Activated naive CD4-positive, alpha-beta T cell treated with anti-CD3 and anti-CD28 coated beads for 36 hours (primary cell): Measurements from ENCODE around the gene HS6ST3. TPM values are rescaled to one million over a fixed set of nuclear protein-coding genes. Genes with fewer than 3 reads are reported as not detected.

Experiments
- CTCF ChIA-PET: fragments of 350-600 bp; sonication (Branson Sonifier 250); formaldehyde crosslinking; loops from one replicate; lab custom pipeline; 2021; ENCODE audit warnings: antibody characterized with exemption; lab: Charles Lee
- DNase-seq: peaks from one replicate; pipeline ENCODE4 v3.0.0-alpha.2; 2020
- H3K27ac Mint-ChIP-seq: one replicate; pipeline ENCODE4 v1.8.0; 2021; ENCODE audit warnings: mild to moderate bottlenecking, mixed read lengths
- H3K27me3 Mint-ChIP-seq: one replicate; pipeline ENCODE4 v1.8.0; 2021; ENCODE audit warnings: low read depth, mixed read lengths
- H3K36me3 Mint-ChIP-seq: one replicate; pipeline ENCODE4 v1.8.0; 2021; ENCODE audit warnings: low read depth, mixed read lengths
- H3K4me1 Mint-ChIP-seq: one replicate; pipeline ENCODE4 v1.8.0; 2021; ENCODE audit warnings: low read depth, mixed read lengths
- H3K4me3 Mint-ChIP-seq: one replicate; pipeline ENCODE4 v1.8.0; 2021; ENCODE audit warnings: mild to moderate bottlenecking, moderate library complexity, mixed read lengths
- H3K9me3 Mint-ChIP-seq: one replicate; pipeline ENCODE4 v1.8.0; 2021; ENCODE audit warnings: mixed read lengths
- intact Hi-C: fragments of 100-400 bp; cut with micrococcal nuclease; formaldehyde crosslinking; loops from one replicate; pipeline ENCODE4 v1.15.1; 2023
- total RNA-seq, 2 experiments: library from RNA; stranded (reverse); gene quantifications; one replicate each; pipeline ENCODE4 v1.2.3, GENCODE V29; 2021

HS6ST3 gene
- total RNA-seq, 2 experiments from 2014 or later, result not detected

DNA sequence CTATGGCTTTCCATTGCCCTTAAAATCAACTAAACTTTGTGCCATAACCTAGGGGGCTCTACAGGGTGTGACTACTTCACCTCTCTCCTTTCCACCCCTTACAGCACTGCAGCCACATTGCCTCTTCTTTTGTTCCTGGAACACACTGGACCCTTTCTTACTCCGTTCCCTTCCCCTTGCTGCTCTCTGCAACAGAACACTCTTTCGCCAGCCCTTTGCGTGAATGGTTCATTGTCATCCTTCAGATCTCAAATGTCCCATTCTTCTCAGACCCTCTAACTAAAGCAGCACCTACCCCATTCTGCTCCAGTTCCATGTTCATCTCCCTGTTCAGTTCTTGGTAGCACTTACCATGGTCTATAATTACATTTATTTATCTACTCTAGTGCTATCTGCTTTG, 696.1 kb downstream of the HS6ST3 start:
- intact Hi-C loops, result no loop called here
- peaks cover 7% of the 10 kb centered on the region for H3K9me3 Mint-ChIP-seq
- no peak overlapping the region for H3K27ac Mint-ChIP-seq
- DNase-seq, result no peak
- no peak overlapping the region for H3K4me3 Mint-ChIP-seq
- no peaks in the 10 kb centered on the region for H3K4me1 Mint-ChIP-seq
- H3K36me3 Mint-ChIP-seq, result no peaks in the 10 kb centered on the region
- no peaks in the 10 kb centered on the region for H3K27me3 Mint-ChIP-seq
- CTCF ChIA-PET, result no interaction called here

DNA sequence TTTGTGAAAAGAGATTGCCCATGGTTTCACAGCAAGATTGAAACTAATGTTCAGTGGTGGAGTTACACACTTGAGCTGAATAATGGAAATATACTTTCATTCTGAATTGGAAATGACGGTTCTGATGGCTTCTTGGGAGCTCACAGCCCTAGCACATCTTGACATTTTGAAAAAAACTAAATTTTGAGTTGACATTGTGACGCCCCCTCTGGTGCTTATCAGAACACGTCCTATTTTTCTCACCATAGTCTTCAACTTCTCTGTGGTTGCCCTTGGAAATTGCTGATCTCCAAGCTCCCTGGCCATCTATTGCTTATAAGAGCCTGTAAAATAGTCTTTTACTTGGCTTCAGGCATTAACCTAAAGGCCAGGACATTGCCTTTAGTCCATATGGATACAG, 702.3 kb downstream of the HS6ST3 start:
- no peaks in the 10 kb centered on the region for H3K36me3 Mint-ChIP-seq
- H3K27me3 Mint-ChIP-seq, result no peaks in the 10 kb centered on the region
- H3K27ac Mint-ChIP-seq, result no peak overlapping the region
- no peak for DNase-seq
- no peaks in the 10 kb centered on the region for H3K4me1 Mint-ChIP-seq
- CTCF ChIA-PET, result no interaction called here
- peaks cover 4% of the 10 kb centered on the region for H3K9me3 Mint-ChIP-seq
- no peak overlapping the region for H3K4me3 Mint-ChIP-seq
- intact Hi-C loops, result no loop called here

DNA sequence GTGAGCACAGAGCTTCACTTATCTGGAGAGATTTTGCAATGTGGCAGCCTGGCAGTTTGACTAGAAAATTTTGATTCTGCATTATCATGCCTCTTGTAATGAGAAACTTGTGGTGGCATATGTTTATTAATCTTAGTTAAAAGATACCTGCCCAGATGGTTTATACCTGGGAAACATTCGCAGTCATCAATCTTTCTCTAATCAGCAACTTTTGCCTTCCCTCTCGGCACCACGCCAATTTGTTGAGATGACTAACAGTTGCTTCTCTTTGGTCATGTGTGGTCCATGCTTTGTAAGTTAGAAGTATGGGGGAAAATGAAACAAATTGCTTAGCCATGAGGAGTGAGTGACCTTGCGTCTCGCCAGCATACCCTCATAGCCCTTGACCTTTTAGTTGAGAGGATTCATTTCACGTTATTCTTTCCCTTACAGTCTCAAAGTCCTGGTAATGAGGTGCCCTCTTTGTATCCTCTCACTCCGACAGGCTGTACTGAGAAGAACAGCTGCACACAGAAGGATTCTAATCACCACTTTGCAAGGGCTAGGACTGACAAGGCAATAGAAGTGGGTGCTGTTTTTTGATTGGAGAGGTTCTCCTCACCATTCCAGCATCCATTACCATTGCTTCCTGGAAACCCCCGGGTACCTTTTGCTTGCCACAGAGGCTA, 703.0 kb downstream of the HS6ST3 start:
- DNase-seq, result no peak
- no peaks in the 10 kb centered on the region for H3K36me3 Mint-ChIP-seq
- CTCF ChIA-PET, result no interaction called here
- H3K4me1 Mint-ChIP-seq, result no peaks in the 10 kb centered on the region
- H3K4me3 Mint-ChIP-seq, result no peak overlapping the region
- no peaks in the 10 kb centered on the region for H3K27me3 Mint-ChIP-seq
- H3K27ac Mint-ChIP-seq, result no peak overlapping the region
- intact Hi-C loops, result no loop called here
- H3K9me3 Mint-ChIP-seq, result peaks cover 3% of the 10 kb centered on the region

DNA sequence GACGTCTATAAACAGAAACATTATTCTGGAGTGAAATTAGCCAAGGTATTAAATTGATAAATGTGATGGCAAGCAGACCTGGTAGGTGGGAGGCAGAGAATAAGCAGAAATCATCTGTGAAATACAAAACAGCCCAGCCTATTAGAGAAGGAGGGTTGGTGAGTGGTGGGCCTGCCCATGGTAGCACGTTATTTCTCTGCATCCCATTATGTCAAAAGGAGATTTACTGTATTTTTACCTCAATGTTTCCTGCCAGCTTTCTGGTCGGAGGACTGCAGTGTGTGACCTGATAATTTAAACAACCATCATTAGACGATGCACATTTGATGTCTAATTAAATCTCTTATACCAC, 703.5 kb downstream of the HS6ST3 start:
- CTCF ChIA-PET, result no interaction called here
- no peak overlapping the region for H3K4me3 Mint-ChIP-seq
- H3K9me3 Mint-ChIP-seq, result no peaks in the 10 kb centered on the region
- intact Hi-C loops, result no loop called here
- no peak overlapping the region for H3K27ac Mint-ChIP-seq
- no peaks in the 10 kb centered on the region for H3K36me3 Mint-ChIP-seq
- DNase-seq, result no peak
- H3K4me1 Mint-ChIP-seq, result no peaks in the 10 kb centered on the region
- no peaks in the 10 kb centered on the region for H3K27me3 Mint-ChIP-seq

DNA sequence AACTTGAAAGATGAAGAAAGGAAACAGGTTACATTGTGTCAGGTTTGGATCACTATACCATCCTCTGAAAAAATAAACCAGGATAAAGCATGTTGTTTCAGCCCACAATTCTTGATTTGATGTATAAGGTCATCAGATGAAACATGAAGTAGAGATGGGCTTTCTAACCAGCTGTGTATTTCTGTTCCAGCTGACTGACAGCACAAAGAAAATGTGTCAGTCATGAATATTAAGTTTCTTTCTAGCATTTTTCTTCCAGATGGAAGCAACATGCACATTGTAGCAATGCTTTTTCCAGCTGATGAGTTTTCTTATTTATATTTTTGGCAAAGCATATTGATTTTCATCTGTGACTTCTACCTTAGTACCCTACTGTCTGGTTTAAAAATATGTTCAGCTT, 704.8 kb downstream of the HS6ST3 start:
- no peaks in the 10 kb centered on the region for H3K4me1 Mint-ChIP-seq
- H3K27me3 Mint-ChIP-seq, result no peaks in the 10 kb centered on the region
- CTCF ChIA-PET, result interaction anchor here (0.7 to 1.0 kb wide), 2 partner anchors 11 to 17 kb away, joined by 3 read pairs; no protein-coding TSS in a partner anchor
- H3K9me3 Mint-ChIP-seq, result no peaks in the 10 kb centered on the region
- no peak overlapping the region for H3K4me3 Mint-ChIP-seq
- no peaks in the 10 kb centered on the region for H3K36me3 Mint-ChIP-seq
- intact Hi-C loops, result no loop called here
- no peak overlapping the region for H3K27ac Mint-ChIP-seq
- no peak for DNase-seq

DNA sequence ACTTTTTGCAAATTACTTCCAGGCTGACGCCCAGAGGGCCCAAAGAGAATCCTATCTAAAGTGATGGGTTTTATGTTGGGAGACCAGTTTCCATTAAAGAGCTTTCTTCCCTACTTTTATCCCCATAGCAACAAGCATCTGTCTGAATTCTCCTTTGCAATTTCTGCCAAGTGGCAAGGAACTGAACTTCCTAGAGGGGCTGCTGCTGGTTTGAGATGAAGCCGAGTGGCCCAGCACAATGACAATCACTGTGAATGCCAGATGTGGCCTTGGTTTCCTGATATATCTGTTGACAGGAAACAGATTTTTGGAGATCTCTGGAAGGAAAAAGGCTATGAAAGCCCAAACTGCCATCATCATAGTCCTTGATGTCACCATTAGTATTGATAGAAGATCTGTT, 705.8 kb downstream of the HS6ST3 start:
- no peaks in the 10 kb centered on the region for H3K36me3 Mint-ChIP-seq

DNA sequence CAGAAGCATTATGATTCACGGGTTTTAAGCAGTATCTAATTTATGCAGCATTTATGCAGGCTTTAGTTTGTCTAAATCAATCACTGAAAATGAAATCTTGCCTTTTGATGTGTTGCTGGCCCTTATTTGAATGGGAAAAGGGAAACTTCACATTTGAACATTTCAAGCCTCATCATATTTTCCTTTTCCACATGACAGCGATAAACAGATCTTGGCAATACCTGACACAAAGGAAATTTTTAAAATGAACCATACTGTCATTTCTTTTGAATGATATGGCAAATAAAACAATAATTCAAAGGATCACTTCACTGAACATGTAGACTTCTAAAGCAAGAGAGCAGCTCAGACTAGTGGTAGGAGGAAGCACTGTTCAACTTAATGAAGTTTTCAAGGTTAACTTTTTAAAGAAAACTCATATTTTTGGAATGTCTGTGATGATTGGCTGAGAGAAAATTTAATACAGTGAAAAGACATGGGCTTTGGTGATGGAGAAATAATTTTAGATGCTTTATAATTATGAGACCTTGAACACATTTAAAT, 706.3 kb downstream of the HS6ST3 start:
- Mint-ChIP-seq H3K36me3 (no peaks in the 10 kb centered on the region), H3K27me3 (no peaks in the 10 kb centered on the region), H3K4me3 (no peak overlapping the region), H3K4me1 (no peaks in the 10 kb centered on the region), H3K27ac (no peak overlapping the region), H3K9me3 (no peaks in the 10 kb centered on the region)
- CTCF ChIA-PET, result no interaction called here
- no peak for DNase-seq
- intact Hi-C loops, result no loop called here

More for the DNA sequence above, 705.8 kb downstream of the HS6ST3 start:
- H3K27me3 Mint-ChIP-seq, result no peaks in the 10 kb centered on the region
- intact Hi-C loops, result no loop called here
- no peaks in the 10 kb centered on the region for H3K9me3 Mint-ChIP-seq
- no peak overlapping the region for H3K27ac Mint-ChIP-seq
- H3K4me1 Mint-ChIP-seq, result no peaks in the 10 kb centered on the region
- no peak for DNase-seq
- CTCF ChIA-PET, result no interaction called here
- H3K4me3 Mint-ChIP-seq, result no peak overlapping the region

DNA sequence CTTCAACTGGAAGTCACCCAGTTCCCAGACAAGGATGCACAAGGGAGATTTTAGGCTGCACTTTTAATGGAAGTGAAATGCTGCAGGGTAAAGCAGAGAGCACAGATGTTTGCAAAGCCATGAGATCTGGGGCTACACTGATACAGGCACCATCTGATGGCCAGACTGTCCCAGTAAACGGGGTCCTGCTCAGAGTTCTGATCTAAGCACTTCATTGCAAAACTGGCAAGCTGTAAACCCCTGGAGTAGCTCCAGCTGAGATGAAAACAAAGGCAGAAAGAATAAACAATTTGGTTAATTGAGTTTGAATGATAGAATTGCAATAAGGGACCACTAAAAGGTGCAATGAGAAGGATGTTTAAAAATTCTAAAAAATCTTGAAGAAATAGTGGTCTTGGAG, 707.2 kb downstream of the HS6ST3 start:
- Mint-ChIP-seq H3K9me3 (no peaks in the 10 kb centered on the region), H3K27ac (no peak overlapping the region), H3K36me3 (no peaks in the 10 kb centered on the region), H3K4me3 (no peak overlapping the region), H3K4me1 (no peaks in the 10 kb centered on the region), H3K27me3 (no peaks in the 10 kb centered on the region)
- DNase-seq, result no peak
- CTCF ChIA-PET, result no interaction called here
- intact Hi-C loops, result no loop called here

DNA sequence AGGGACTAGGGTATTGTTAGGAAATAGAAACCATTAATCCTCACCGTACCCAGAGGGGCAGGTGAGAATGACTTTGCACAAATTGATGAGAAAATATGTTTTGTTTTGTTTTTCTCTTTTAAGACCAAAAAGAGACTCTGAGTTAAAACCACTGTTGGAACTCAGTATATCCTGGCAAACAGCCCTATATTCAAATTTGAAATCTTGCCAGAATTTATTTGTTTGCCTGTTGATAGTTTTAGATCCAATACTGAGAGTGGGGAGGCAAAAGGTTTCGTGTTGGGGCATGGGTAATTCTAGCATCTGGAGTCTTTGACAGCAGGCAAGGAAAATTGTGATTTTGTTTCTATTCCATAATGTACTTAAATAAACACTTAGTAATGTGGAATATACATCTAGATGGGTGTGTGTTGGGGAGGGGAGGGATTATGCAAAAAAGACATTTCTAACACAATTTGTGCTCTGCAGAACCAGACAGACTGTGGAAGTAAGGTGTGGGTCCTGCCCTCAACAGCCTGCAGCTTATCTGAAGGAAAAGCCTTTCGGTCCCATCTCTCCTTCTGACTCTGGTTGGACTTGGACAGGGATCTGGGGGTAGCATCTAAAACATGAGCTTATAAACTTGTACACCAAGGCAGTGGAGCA, 713.7 kb downstream of the HS6ST3 start:
- H3K4me3 Mint-ChIP-seq, result no peak overlapping the region
- H3K36me3 Mint-ChIP-seq, result no peaks in the 10 kb centered on the region
- H3K27ac Mint-ChIP-seq, result no peak overlapping the region
- intact Hi-C loops, result no loop called here
- no peak for DNase-seq
- H3K4me1 Mint-ChIP-seq, result no peaks in the 10 kb centered on the region
- CTCF ChIA-PET, result interaction anchor here (0.7 to 1.5 kb wide), 2 partner anchors 123 to 154 kb away, joined by 3 to 4 read pairs; no protein-coding TSS in a partner anchor
- no peaks in the 10 kb centered on the region for H3K9me3 Mint-ChIP-seq
- no peaks in the 10 kb centered on the region for H3K27me3 Mint-ChIP-seq

DNA sequence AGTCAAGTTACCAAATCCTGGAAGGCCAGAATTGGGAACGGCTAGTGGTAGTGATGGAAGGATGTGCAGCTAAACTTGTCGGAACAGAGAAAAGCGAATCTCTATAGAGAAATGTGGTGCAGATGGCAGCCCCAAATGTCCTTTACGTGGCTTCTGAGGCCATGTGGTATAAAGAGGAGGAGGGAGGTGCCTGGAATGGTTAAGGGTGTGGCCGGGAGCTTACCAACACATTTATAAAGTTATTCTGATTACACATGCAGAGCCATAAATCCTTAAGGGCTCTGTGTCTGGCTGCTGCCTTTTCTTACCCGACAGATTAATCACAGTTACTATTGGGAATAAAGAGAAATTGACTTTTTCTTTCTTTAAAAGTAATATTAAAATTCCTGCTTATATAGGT, 714.3 kb downstream of the HS6ST3 start:
- CTCF ChIA-PET, result interaction anchor here (0.6 to 1.5 kb wide), 3 partner anchors 122 to 164 kb away, joined by 3 to 4 read pairs (median 3); no protein-coding TSS in a partner anchor
- H3K9me3 Mint-ChIP-seq, result no peaks in the 10 kb centered on the region

DNA sequence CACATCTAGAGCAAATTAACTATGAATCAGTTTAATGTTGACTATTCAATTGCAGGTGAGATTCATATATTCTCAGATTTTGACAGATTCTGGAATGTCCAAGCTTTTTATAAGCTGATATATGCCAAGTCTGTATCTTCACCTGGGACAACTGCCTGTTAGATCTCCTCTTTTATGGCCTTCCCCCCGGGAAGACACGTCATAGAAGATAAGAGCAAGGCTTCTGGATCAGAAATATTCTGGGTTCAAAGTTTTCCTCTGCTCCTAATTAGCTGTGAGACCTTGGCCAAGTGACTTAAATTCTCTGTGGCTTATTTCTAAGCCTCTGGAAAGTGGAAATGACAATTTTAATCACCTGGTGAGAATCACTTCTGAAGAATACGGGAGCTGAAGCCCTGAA, 716.8 kb downstream of the HS6ST3 start:
- CTCF ChIA-PET, result no interaction called here
- H3K9me3 Mint-ChIP-seq, result no peaks in the 10 kb centered on the region
- no peaks in the 10 kb centered on the region for H3K27me3 Mint-ChIP-seq
- no peaks in the 10 kb centered on the region for H3K36me3 Mint-ChIP-seq
- H3K27ac Mint-ChIP-seq, result no peak overlapping the region
- H3K4me1 Mint-ChIP-seq, result no peaks in the 10 kb centered on the region
- H3K4me3 Mint-ChIP-seq, result no peak overlapping the region
- no peak for DNase-seq
- intact Hi-C loops, result no loop called here

More for the DNA sequence above, 714.3 kb downstream of the HS6ST3 start:
- Mint-ChIP-seq H3K27me3 (no peaks in the 10 kb centered on the region), H3K4me1 (no peaks in the 10 kb centered on the region), H3K36me3 (no peaks in the 10 kb centered on the region), H3K4me3 (no peak overlapping the region), H3K27ac (no peak overlapping the region)
- intact Hi-C loops, result no loop called here
- no peak for DNase-seq

DNA sequence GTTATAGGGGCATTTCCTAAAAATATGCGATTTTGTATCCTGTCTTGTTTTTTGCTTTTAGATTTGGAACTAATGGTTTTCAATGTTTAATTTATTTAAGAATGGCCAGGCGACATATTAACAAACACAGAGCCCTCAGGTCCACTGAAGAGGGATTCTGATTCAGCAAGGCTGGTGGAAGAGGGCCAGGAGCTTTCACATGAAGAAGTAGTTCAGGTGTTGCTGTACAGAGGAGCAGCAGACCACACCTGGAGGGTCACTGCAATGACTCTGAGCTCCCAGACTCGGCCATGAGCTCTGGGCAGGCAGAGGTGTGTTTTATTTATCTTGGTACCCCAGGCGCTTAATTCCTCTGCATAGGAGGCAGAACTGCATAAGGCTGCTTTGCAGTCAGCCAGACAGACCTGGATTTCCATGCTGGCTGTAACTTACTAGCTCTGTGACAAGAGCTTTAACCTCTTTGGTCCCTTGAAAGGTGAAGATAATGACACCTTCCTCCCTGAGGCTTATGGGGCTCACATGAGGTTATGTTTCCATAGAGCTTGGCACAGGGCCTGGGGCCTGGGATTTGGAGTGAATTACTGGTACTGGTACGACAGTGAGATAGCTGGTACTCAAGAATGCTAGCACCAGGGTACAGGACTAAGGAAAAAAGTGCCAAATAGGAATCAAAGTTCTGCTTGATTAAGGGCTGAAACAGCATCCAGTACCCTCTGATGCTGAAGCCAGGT, 719.6 kb downstream of the HS6ST3 start:
- intact Hi-C loops, result no loop called here
- H3K27ac Mint-ChIP-seq, result no peak overlapping the region
- no peak for DNase-seq
- H3K36me3 Mint-ChIP-seq, result no peaks in the 10 kb centered on the region
- H3K4me3 Mint-ChIP-seq, result no peak overlapping the region
- CTCF ChIA-PET, result no interaction called here
- peaks cover 5% of the 10 kb centered on the region for H3K9me3 Mint-ChIP-seq
- H3K4me1 Mint-ChIP-seq, result no peaks in the 10 kb centered on the region
- no peaks in the 10 kb centered on the region for H3K27me3 Mint-ChIP-seq
